Cardiac muscle cell (in vitro differentiated cells and primary cell): ENCODE data around the gene AHDC1. TPM values are rescaled to one million over a fixed set of nuclear protein-coding genes. Genes with fewer than 3 reads are reported as not detected.
A peak's percentile ranks its signal among the peaks of the same experiment; 100 is the strongest.
"Not testable (repeated sequence)": the region's sequence is repeated elsewhere in the genome, so short reads cannot be mapped to it uniquely, and the experiment has no call there.

ENCODE experiments used
- DNase-seq, 2 donors: peaks; one replicate each; pipeline versions ENCODE4 v3.0.0 to v3.0.0-alpha.2; 2010 to 2017; ENCODE audit warnings: low read depth in 1 of 2, low spot score in 1 of 2
- H3K27ac ChIP-seq: fragments of 200-600 bp; sonication (generic); 2 replicates; pipeline ENCODE4 v1.5.1; 2016
- H3K27me3 ChIP-seq: fragments of 200-600 bp; sonication (generic); 2 replicates; pipeline ENCODE4 v1.6.0; 2016; ENCODE audit warnings: control low read depth
- H3K36me3 ChIP-seq: fragments of 200-600 bp; sonication (generic); 2 replicates; pipeline ENCODE4 v1.5.1; 2016; ENCODE audit warnings: control low read depth
- H3K4me1 ChIP-seq: fragments of 200-600 bp; sonication (generic); 2 replicates; pipeline ENCODE4 v1.8.1; 2017; ENCODE audit warnings: low read depth, mild to moderate bottlenecking, mixed run types
- H3K4me3 ChIP-seq: fragments of 200-600 bp; sonication (generic); 2 replicates; pipeline ENCODE4 v1.5.1; 2016; ENCODE audit warnings: mild to moderate bottlenecking
- H3K9me3 ChIP-seq: fragments of 200-600 bp; sonication (generic); 2 replicates; pipeline ENCODE4 v1.5.1; 2017; ENCODE audit warnings: low read depth, mild to moderate bottlenecking, control low read depth
- CTCF ChIP-seq: IDR thresholded peaks from 2 replicates; pipeline ENCODE4 v1.5.1; 2012; ENCODE audit warnings: low read depth, mild to moderate bottlenecking, low read length
- polyA plus RNA-seq: library from polyadenylated mRNA; unstranded; fragments of >200 nt; fragmentation: Nextera tagmentation; extraction: Ambion mirVana; gene quantifications from 2 replicates; pipeline ENCODE4 v1.2.1, GENCODE V29; 2016
- total RNA-seq: library from RNA; depleted of rRNA; stranded (reverse); fragments of >200 nt; gene quantifications from 2 replicates; pipeline ENCODE4 v1.2.3, GENCODE V29; 2016

AHDC1 gene
- total and polyA plus RNA-seq, 2 experiments from 2014 or later: 16.3 to 58.1 TPM

DNA sequence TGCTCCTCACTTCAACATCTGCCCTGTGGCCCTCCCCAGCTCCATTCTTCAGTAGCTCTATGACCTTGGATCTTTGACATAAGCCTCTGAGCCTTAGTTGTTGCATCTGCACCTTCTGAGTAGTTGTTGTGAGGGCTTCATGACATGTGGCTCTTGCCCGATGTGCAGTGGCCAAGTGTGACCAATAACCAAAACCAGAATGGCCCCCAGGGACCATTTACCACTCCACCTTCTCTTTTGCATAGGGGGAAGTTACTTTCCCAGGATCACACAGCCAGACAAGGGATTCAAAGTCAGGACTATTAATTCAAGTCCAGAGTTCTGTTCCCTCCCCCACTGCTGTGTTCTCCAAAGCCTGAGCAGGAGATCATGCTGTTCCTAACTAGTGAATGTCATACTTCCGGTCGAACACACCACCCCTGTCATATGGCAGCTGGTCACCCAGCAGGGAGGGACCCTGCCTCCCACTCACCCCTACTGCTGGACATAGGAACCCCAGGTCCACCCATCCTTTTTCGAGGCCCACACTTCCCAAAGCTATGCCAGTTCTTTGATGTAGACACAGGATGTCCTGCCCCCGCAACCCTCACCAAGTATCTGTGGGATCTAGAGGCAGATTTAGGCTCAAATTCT lies 27.0 kb upstream of the AHDC1 start:
- Histone ChIP-seq H3K27ac (no peak overlapping the region), H3K4me1 (no peaks in the 10 kb centered on the region), H3K9me3 (no peaks in the 10 kb centered on the region), H3K4me3 (no peak overlapping the region), H3K27me3 (peaks cover 45% of the 10 kb centered on the region), H3K36me3 (no peaks in the 10 kb centered on the region)
- DNase-seq: no peak
- no peak for TF ChIP-seq CTCF

DNA sequence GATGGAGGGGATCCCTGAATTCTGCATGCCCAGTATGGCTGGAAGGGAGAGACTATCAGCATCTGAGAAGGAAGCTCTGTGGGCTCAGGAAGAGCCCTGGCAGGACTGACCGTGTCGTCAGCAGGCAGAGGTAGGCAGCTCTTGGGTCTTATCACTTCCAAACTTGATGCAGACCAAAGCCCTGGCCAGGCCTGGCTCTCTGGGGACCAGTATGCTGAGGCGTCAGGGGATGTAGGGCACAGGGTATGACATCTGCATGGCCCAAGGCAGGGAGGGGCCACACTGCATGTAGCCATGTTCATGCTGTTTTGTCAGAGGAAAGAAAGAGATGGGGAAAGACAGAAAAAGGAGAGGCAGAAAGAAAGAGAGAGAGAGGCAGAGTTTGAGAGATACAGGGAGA lies 24.8 kb upstream of the AHDC1 start:
- Histone ChIP-seq H3K4me3 (no peak overlapping the region), H3K9me3 (no peaks in the 10 kb centered on the region), H3K27me3 (peaks cover 23% of the 10 kb centered on the region), H3K36me3 (no peaks in the 10 kb centered on the region), H3K4me1 (no peaks in the 10 kb centered on the region), H3K27ac (no peak overlapping the region)
- DNase-seq: no peak
- no peak for TF ChIP-seq CTCF

GRCh38 chr1:27627733-27628132 lies 23.8 kb upstream of the AHDC1 start:
- H3K36me3 ChIP-seq, H3K9me3 ChIP-seq, DNase-seq, H3K4me3 ChIP-seq, H3K27ac ChIP-seq, H3K4me1 ChIP-seq: not testable (repeated sequence)
- H3K27me3 ChIP-seq: peaks cover 14% of the 10 kb centered on the region

GRCh38 chr1:27627061-27627460 lies 23.1 kb upstream of the AHDC1 start:
- H3K4me1 ChIP-seq: no peaks in the 10 kb centered on the region
- no peak overlapping the region for H3K27ac ChIP-seq
- H3K9me3 ChIP-seq: no peaks in the 10 kb centered on the region
- H3K27me3 ChIP-seq: peaks cover 8% of the 10 kb centered on the region
- DNase-seq: no peak
- no peak overlapping the region for H3K4me3 ChIP-seq
- no peak for TF ChIP-seq CTCF
- no peaks in the 10 kb centered on the region for H3K36me3 ChIP-seq

GRCh38 chr1:27626031-27626935 lies 22.3 kb upstream of the AHDC1 start:
- Histone ChIP-seq H3K4me3 (no peak overlapping the region), H3K36me3 (no peaks in the 10 kb centered on the region), H3K9me3 (no peaks in the 10 kb centered on the region), H3K27me3 (peaks cover 3% of the 10 kb centered on the region), H3K27ac (no peak overlapping the region), H3K4me1 (no peaks in the 10 kb centered on the region)
- DNase-seq: peak in 1 of 2 donors; percentile 18
- TF ChIP-seq CTCF: no peak
